ENCODE results near the gene CX3CL1.

DNA sequence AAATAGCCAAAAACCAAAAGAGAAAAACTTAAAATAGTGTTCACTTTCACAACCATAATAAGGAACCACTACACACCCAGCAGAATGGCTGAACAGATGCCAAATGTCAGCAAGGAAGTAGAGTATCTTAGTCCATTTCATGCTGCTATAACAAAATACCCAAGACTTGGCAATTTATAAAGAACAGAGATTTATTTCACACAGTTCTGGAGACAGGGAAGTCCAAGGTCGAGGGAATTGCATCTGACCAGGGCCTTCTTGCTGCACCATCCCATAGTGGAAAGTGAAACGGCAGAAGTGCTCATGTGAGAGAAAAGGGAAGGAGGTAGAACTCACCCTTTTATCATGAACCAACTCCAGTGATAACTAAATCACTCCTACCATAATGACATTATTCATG, 47.5 kb upstream of the CX3CL1 start:
- TF ChIP-seq, protein P1, sequence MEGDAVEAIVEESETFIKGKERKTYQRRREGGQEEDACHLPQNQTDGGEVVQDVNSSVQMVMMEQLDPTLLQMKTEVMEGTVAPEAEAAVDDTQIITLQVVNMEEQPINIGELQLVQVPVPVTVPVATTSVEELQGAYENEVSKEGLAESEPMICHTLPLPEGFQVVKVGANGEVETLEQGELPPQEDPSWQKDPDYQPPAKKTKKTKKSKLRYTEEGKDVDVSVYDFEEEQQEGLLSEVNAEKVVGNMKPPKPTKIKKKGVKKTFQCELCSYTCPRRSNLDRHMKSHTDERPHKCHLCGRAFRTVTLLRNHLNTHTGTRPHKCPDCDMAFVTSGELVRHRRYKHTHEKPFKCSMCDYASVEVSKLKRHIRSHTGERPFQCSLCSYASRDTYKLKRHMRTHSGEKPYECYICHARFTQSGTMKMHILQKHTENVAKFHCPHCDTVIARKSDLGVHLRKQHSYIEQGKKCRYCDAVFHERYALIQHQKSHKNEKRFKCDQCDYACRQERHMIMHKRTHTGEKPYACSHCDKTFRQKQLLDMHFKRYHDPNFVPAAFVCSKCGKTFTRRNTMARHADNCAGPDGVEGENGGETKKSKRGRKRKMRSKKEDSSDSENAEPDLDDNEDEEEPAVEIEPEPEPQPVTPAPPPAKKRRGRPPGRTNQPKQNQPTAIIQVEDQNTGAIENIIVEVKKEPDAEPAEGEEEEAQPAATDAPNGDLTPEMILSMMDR (IDR thresholded peaks at IDR 0.05) = no peak
- TF ChIP-seq POLR2A (IDR thresholded peaks at IDR 0.05) (no peak), POLR2AphosphoS5 (IDR thresholded peaks at IDR 0.05) (no peak)

Data from breast epithelium (tissue), 3 donors.